Peyer's patch (tissue), 4 donors: ENCODE measurements around the gene HSPBAP1. TPM values are rescaled to one million over a fixed set of nuclear protein-coding genes. Genes with fewer than 3 reads are reported as not detected.

Source experiments
- DNase-seq, 3 donors: peaks; one replicate each; pipeline ENCODE4 v3.0.0-alpha.2; 2017 to 2019
- H3K27ac ChIP-seq, 4 donors: fragments of 200-600 bp; sonication (generic); one replicate each; pipeline ENCODE4 v1.5.1; 2016 to 2019
- H3K27me3 ChIP-seq, 2 donors: fragments of 200-600 bp; sonication (generic); one replicate each; pipeline ENCODE4 v1.5.1; 2019
- H3K36me3 ChIP-seq, 3 donors: fragments of 200-600 bp; sonication (generic); one replicate each; pipeline ENCODE4 v1.5.1; 2016 to 2019
- H3K4me1 ChIP-seq, 4 donors: fragments of 200-600 bp; sonication (generic); one replicate each; pipeline ENCODE4 v1.5.1; 2016 to 2019
- H3K4me3 ChIP-seq, 4 donors: fragments of 200-600 bp; sonication (generic); 1 replicate in 3 of 4; 2 replicates in 1 of 4; pipeline ENCODE4 v1.5.1; 2016 to 2019; ENCODE audit warnings: mild to moderate bottlenecking in 1 of 4
- H3K9me3 ChIP-seq, 4 donors: fragments of 200-600 bp; sonication (generic); one replicate each; pipeline ENCODE4 v1.5.1; 2016 to 2019; ENCODE audit warnings: mild to moderate bottlenecking in 1 of 4
- POLR2A ChIP-seq, 2 donors: fragments of 450-650 bp; IDR thresholded peaks; one replicate each; pipeline ENCODE4 v1.5.1; 2017; ENCODE audit warnings: antibody characterized with exemption in 2 of 2, mild to moderate bottlenecking in 2 of 2, moderate library complexity in 2 of 2
- total RNA-seq, 4 donors: library from RNA; depleted of rRNA; stranded (reverse); fragments of >200 nt; gene quantifications; one replicate each; pipeline ENCODE4 v1.1.0, GENCODE V29; 2016
- TF ChIP-seq, protein P1 (sequence below), 6 experiments: fragments of 450-650 bp in 4 of 6; fragments of 200-600 bp in 2 of 6; sonication (generic) in 1 of 6; IDR thresholded peaks; one replicate each; pipeline ENCODE4 v1.5.1; 2017 to 2019; ENCODE audit warnings: antibody characterized with exemption in 6 of 6, mild to moderate bottlenecking in 3 of 6, moderate library complexity in 1 of 6

Gene HSPBAP1
- total RNA-seq, 4 donors from 2014 or later: 10.0 to 28.1 (median 12.9) TPM

DNA sequence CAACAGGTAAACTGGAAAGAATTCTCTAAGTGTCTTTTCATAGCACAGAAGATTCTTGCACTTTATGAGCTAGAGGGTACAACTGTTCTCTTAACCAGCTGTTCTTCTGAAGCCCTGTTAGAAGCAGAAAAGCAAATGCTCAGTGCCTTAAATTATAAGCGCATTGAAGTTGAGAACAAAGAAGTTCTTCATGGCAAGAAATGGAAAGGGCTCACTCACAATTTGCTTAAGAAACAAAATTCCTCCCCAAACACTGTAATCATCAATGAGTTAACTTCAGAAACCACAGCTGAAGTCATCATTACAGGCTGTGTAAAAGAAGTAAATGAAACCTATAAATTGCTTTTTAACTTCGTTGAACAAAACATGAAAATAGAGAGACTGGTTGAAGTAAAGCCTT lies 93.4 kb downstream of the HSPBAP1 start:
- H3K4me1 ChIP-seq: peaks cover 0 to 6% (median 0%) of the 10 kb centered on the region in 4 donors
- H3K27ac ChIP-seq: no peak overlapping the region
- no peak overlapping the region for H3K4me3 ChIP-seq
- DNase-seq: no peak
- no peaks in the 10 kb centered on the region for H3K9me3 ChIP-seq
- peaks cover 0 to 90% (median 0%) of the 10 kb centered on the region in 3 donors for H3K36me3 ChIP-seq
- TF ChIP-seq, protein P1, sequence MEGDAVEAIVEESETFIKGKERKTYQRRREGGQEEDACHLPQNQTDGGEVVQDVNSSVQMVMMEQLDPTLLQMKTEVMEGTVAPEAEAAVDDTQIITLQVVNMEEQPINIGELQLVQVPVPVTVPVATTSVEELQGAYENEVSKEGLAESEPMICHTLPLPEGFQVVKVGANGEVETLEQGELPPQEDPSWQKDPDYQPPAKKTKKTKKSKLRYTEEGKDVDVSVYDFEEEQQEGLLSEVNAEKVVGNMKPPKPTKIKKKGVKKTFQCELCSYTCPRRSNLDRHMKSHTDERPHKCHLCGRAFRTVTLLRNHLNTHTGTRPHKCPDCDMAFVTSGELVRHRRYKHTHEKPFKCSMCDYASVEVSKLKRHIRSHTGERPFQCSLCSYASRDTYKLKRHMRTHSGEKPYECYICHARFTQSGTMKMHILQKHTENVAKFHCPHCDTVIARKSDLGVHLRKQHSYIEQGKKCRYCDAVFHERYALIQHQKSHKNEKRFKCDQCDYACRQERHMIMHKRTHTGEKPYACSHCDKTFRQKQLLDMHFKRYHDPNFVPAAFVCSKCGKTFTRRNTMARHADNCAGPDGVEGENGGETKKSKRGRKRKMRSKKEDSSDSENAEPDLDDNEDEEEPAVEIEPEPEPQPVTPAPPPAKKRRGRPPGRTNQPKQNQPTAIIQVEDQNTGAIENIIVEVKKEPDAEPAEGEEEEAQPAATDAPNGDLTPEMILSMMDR (IDR thresholded peaks at IDR 0.05): no peak
- TF ChIP-seq POLR2A (IDR thresholded peaks at IDR 0.05): no peak
- no peaks in the 10 kb centered on the region for H3K27me3 ChIP-seq

DNA sequence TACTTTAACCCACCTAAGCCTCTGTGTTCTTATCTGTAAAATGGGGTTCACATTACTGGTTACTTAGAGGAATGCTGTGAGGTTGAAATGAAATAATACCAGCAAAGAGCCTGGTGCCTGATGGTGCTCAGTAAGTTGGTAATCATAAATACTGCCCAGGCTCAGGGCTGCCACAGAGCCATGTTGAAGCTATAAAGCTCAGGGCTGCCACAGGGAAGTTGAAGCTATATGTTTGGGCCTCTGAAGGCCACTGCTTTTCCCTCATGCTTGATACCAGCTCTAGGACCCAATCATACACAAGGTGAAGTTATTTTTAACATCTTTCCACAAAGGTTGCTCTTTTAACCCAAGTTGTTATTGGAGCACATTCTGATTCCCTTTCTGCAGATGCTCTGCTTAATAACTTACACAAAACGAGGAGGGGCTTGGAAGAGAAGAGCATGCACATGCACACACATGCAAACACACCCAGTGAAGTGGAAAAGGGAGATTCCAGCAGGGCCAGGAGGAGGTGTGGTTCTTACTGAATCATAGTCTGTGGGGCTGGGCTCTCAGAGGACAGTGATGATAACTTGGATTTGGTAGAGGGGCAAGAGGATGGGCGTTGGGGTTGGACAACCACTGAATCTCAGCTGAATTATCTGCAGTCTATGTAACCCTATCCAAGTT lies 95.5 kb downstream of the HSPBAP1 start:
- peak overlapping the region in 1 of 4 donors; percentile 57 for H3K27ac ChIP-seq
- no peak overlapping the region for H3K4me3 ChIP-seq
- H3K4me1 ChIP-seq: peaks cover 0 to 6% (median 0%) of the 10 kb centered on the region in 4 donors
- H3K36me3 ChIP-seq: peaks cover 0 to 92% (median 0%) of the 10 kb centered on the region in 3 donors
- DNase-seq: peak in 2 of 3 donors; percentile 52 to 55
- no peaks in the 10 kb centered on the region for H3K9me3 ChIP-seq
- TF ChIP-seq, protein P1 (IDR thresholded peaks at IDR 0.05): no peak
- TF ChIP-seq POLR2A (IDR thresholded peaks at IDR 0.05): no peak
- H3K27me3 ChIP-seq: no peaks in the 10 kb centered on the region

DNA sequence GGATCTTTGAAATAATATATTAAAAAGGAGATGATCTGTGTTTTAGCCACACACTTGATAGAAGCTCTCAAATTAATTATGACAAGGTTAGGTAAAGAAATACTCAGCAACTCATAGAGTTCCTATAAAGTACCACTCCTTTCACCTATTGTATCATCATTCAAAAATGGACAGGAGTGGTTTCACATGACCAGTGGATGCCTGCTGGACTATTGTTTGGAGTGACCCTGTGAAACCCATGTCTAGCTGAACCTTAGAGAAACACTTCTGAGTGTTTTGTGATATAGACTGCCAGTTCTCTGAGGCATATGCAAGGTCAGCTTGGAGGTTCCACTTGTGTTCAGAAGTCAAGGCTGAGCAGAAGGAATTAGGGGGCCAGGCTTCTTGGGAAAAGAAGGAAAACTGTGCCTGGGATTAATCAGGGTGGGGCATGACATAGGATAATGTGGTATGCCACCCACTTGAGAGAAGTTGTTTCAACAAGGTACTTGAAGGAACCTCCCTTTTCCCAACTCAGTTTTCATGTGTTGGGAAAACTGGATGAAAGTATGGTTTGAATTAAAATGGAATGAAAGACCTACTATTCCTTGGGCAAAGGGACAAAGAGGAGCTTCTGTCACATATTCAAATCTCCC lies 97.6 kb downstream of the HSPBAP1 start:
- no peaks in the 10 kb centered on the region for H3K9me3 ChIP-seq
- peaks cover 0 to 92% (median 0%) of the 10 kb centered on the region in 3 donors for H3K36me3 ChIP-seq
- H3K27me3 ChIP-seq: no peaks in the 10 kb centered on the region
- no peak for DNase-seq
- H3K4me1 ChIP-seq: peaks cover 0 to 6% (median 0%) of the 10 kb centered on the region in 4 donors
- TF ChIP-seq, protein P1 (IDR thresholded peaks at IDR 0.05): no peak
- TF ChIP-seq POLR2A (IDR thresholded peaks at IDR 0.05): no peak
- no peak overlapping the region for H3K27ac ChIP-seq
- H3K4me3 ChIP-seq: no peak overlapping the region

DNA sequence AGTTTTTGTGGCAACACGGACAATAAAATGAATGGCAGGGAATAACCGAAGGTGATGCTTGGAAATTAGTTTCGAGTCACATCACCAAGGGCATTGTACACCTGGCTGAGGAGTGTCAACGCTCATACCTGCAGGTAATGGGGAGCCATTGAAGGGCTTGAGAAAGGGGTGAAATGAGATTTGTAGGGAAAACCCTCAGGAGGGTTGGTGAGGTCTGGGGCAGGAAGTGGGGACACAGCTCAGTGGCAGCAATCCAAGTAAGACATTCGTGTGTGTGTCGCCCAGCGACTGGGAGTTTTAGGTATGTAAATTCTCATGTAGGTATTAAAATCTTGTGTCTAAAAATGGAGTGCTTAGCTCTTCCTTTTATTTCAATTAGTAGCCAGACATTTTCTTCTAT lies 98.7 kb downstream of the HSPBAP1 start:
- Histone ChIP-seq H3K4me3 (no peak overlapping the region), H3K27me3 (no peaks in the 10 kb centered on the region), H3K36me3 (peaks cover 0 to 88% (median 0%) of the 10 kb centered on the region in 3 donors), H3K9me3 (no peaks in the 10 kb centered on the region), H3K4me1 (peaks cover 0 to 6% (median 0%) of the 10 kb centered on the region in 4 donors), H3K27ac (peak overlapping the region in 1 of 4 donors; percentile 6)
- DNase-seq: peak in 2 of 3 donors; percentile 66 to 69
- no peak for TF ChIP-seq POLR2A (IDR thresholded peaks at IDR 0.05)
- TF ChIP-seq, protein P1 (IDR thresholded peaks at IDR 0.05): no peak

DNA sequence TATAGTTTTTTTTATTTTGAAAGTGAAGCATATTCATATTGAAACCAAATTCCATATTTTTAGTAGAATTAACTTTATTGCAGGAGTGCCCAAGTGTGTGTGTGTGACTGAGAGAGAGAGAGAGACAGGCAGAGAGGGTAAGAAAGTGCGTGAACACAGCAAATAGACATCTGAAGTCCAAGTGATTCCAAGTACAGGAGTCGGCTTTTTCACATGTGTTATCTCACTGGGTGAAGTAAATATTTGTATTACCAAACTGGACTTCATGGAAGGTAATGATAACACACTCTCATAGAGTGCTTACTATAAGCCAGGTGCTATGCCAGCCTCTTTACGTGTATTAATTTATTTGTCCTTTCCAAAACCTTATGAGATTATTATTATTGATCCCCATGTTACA lies 101.0 kb downstream of the HSPBAP1 start:
- no peak for DNase-seq
- Histone ChIP-seq H3K36me3 (peaks cover 0 to 69% (median 0%) of the 10 kb centered on the region in 3 donors), H3K9me3 (no peaks in the 10 kb centered on the region), H3K27me3 (no peaks in the 10 kb centered on the region), H3K4me1 (peaks cover 0 to under 1% (median 0%) of the 10 kb centered on the region in 4 donors), H3K27ac (no peak overlapping the region), H3K4me3 (no peak overlapping the region)
- TF ChIP-seq, protein P1 (IDR thresholded peaks at IDR 0.05): no peak
- TF ChIP-seq POLR2A (IDR thresholded peaks at IDR 0.05): no peak
